SK-N-SH (cell line): Measurements from ENCODE around the gene POU4F3.

ENCODE experiments used
- CTCF ChIP-seq: fragments of 200-600 bp; sonication (generic); IDR thresholded peaks from 2 replicates; pipeline ENCODE4 v1.6.1; 2017; ENCODE audit warnings: antibody characterized with exemption, mild to moderate bottlenecking, moderate library complexity
- MAX ChIP-seq: IDR thresholded peaks from 2 replicates; pipeline ENCODE4 v1.4.0; 2012; ENCODE audit warnings: low read depth

GRCh38 chr5:146345578-146346366 lies 7.1 kb downstream of the POU4F3 start:
- TF ChIP-seq CTCF (no peak), MAX (no peak)
